Neural crest cell (in vitro differentiated cells): ENCODE measurements around the gene FAM83C. TPM values are rescaled to one million over a fixed set of nuclear protein-coding genes. Genes with fewer than 3 reads are reported as not detected.
A peak's percentile ranks its signal among the peaks of the same experiment; 100 is the strongest.

Experiments
- DNase-seq: peaks from one replicate; pipeline ENCODE4 v3.0.0; 2021; ENCODE audit warnings: low read depth, mixed read lengths, low spot score
- H3K27ac Mint-ChIP-seq: one replicate; pipeline ENCODE4 v1.8.0; 2021; ENCODE audit warnings: mild to moderate bottlenecking, mixed read lengths; ENCODE audit not compliant: unreplicated experiment
- H3K27me3 Mint-ChIP-seq: 2 replicates; pipeline ENCODE4 v1.8.0; 2021; ENCODE audit warnings: low read depth, mild to moderate bottlenecking, mixed read lengths
- H3K36me3 Mint-ChIP-seq: 2 replicates; pipeline ENCODE4 v1.8.0; 2021; ENCODE audit warnings: low read depth, mild to moderate bottlenecking, mixed read lengths
- H3K4me1 Mint-ChIP-seq: 2 replicates; pipeline ENCODE4 v1.8.0; 2021; ENCODE audit warnings: mixed read lengths
- H3K4me3 Mint-ChIP-seq: one replicate; pipeline ENCODE4 v1.8.0; 2021; ENCODE audit warnings: mild to moderate bottlenecking, mixed read lengths
- H3K9me3 Mint-ChIP-seq: 2 replicates; pipeline ENCODE4 v1.8.0; 2021; ENCODE audit warnings: mixed read lengths
- total RNA-seq: library from RNA; stranded (reverse); gene quantifications from 2 replicates; pipeline ENCODE4 v1.2.1, GENCODE V29; 2021
- TF ChIP-seq, protein P1 (sequence below): fragments of 200-600 bp; sonication (generic); conservative IDR thresholded peaks from 2 replicates; pipeline ENCODE4 v1.5.0; 2021; ENCODE audit warnings: antibody characterized with exemption, mild to moderate bottlenecking

The FAM83C gene
- total RNA-seq, 1 donor from 2014 or later, result not detected

GRCh38 chr20:35303735-35304491 lies 11.7 kb upstream of the FAM83C start:
- peaks cover 13% of the 10 kb centered on the region for H3K4me1 Mint-ChIP-seq
- no peak overlapping the region for H3K4me3 Mint-ChIP-seq
- H3K27ac Mint-ChIP-seq, result no peak overlapping the region

GRCh38 chr20:35303382-35303734 lies 11.1 kb upstream of the FAM83C start:
- H3K4me3 Mint-ChIP-seq, result no peak overlapping the region
- no peak for DNase-seq
- peaks cover 13% of the 10 kb centered on the region for H3K4me1 Mint-ChIP-seq
- no peaks in the 10 kb centered on the region for H3K9me3 Mint-ChIP-seq
- TF ChIP-seq, protein P1, sequence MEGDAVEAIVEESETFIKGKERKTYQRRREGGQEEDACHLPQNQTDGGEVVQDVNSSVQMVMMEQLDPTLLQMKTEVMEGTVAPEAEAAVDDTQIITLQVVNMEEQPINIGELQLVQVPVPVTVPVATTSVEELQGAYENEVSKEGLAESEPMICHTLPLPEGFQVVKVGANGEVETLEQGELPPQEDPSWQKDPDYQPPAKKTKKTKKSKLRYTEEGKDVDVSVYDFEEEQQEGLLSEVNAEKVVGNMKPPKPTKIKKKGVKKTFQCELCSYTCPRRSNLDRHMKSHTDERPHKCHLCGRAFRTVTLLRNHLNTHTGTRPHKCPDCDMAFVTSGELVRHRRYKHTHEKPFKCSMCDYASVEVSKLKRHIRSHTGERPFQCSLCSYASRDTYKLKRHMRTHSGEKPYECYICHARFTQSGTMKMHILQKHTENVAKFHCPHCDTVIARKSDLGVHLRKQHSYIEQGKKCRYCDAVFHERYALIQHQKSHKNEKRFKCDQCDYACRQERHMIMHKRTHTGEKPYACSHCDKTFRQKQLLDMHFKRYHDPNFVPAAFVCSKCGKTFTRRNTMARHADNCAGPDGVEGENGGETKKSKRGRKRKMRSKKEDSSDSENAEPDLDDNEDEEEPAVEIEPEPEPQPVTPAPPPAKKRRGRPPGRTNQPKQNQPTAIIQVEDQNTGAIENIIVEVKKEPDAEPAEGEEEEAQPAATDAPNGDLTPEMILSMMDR, result no peak
- H3K36me3 Mint-ChIP-seq, result no peaks in the 10 kb centered on the region
- no peaks in the 10 kb centered on the region for H3K27me3 Mint-ChIP-seq
- H3K27ac Mint-ChIP-seq, result no peak overlapping the region

More at GRCh38 chr20:35303735-35304491, 11.7 kb upstream of the FAM83C start:
- H3K36me3 Mint-ChIP-seq, result no peaks in the 10 kb centered on the region
- peak; percentile 82 for DNase-seq
- H3K9me3 Mint-ChIP-seq, result no peaks in the 10 kb centered on the region
- TF ChIP-seq, protein P1, result peak; percentile 94
- no peaks in the 10 kb centered on the region for H3K27me3 Mint-ChIP-seq

DNA sequence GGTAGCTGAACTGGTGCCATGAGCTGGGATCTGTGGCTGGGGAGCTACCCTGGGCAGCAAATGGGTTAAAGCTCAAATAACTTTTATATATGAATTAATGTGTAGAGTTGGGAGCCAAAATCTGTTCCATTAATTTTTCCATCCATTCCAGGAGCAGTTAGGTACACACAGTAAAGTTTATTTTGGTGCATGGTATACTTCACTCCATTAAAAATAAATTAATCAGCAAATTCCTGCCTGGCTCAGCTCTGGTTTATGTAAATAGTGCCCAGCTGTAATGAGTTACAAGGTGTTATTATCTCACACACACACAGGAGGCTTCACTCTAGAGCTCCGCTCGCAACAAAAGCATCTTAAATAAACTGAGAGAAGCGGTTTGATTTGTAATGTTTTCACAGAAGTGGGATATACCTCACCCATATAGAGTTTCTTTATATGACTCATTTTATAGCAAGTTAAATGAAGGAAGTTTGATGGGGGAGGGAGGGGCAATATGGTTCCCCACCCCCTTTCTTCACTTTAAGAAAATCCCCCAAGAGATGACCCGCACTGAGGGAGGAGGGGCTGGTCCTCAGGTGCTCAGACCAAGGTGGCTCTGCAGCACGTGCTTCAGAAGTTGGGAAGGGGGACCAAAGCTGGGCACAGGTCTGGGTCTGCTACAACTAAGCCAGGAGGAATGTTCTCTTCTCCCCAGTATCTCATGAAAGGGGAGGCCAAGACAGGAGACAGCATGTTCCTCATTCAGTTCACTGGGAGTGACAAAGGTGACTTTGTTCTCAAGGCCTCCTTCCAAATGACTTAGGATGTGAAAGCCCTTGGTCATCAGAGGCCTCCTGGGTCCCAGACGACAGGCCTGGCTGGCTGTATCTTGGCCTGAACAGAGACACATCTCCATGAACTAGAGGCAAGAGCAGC lies 10.5 kb upstream of the FAM83C start:
- Mint-ChIP-seq H3K27ac (no peak overlapping the region), H3K27me3 (no peaks in the 10 kb centered on the region), H3K4me3 (no peak overlapping the region), H3K9me3 (no peaks in the 10 kb centered on the region), H3K36me3 (no peaks in the 10 kb centered on the region), H3K4me1 (peaks cover 13% of the 10 kb centered on the region)
- DNase-seq, result no peak
- TF ChIP-seq, protein P1, result no peak

GRCh38 chr20:35301426-35301825 lies 9.2 kb upstream of the FAM83C start:
- no peaks in the 10 kb centered on the region for H3K36me3 Mint-ChIP-seq
- H3K4me3 Mint-ChIP-seq, result no peak overlapping the region
- H3K27me3 Mint-ChIP-seq, result no peaks in the 10 kb centered on the region
- H3K9me3 Mint-ChIP-seq, result no peaks in the 10 kb centered on the region
- no peak for DNase-seq
- H3K27ac Mint-ChIP-seq, result no peak overlapping the region
- TF ChIP-seq, protein P1, result no peak
- peaks cover 13% of the 10 kb centered on the region for H3K4me1 Mint-ChIP-seq

DNA sequence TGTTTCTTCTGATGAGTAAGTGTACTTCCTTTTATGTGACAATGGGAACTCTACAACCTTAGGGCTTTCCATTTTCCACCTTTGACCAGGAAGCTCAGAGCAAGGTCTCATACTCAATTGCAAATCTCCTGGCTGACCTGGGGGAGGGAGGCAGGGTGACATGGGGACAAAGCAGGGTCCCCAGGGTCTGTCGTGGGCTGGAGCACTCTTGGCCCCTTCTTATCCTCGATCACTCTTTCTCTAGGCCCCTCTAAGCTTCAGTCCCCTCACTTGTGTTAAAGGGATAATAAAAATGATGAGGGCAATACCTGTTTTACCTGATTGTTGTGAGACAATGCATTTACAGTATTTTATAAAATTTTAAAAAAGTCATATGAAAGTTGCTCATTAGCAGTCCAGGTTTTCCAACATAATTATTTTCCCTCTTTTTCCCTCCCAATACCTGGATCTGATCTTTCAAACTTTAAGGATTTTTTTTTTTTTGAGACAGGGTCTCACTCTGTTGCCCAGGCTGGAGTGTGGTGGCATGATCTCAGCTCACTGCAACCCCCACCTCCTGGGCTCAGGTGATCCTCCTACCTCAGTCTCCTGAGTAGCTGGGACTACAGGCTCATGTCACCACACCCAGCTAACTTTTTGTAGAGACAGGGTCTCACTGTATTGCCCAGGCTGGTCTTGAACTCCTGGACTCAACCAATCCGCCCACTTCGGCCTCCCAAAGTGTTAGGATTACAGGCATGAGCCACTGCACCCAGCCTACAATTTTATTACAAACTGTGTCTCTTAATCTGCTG lies 8.4 kb upstream of the FAM83C start:
- H3K36me3 Mint-ChIP-seq, result no peaks in the 10 kb centered on the region
- TF ChIP-seq, protein P1, result no peak
- peaks cover 1% of the 10 kb centered on the region for H3K27me3 Mint-ChIP-seq
- DNase-seq, result no peak
- H3K4me1 Mint-ChIP-seq, result peaks cover 9% of the 10 kb centered on the region
- H3K27ac Mint-ChIP-seq, result no peak overlapping the region
- no peak overlapping the region for H3K4me3 Mint-ChIP-seq
- no peaks in the 10 kb centered on the region for H3K9me3 Mint-ChIP-seq
